ENCODE measurements around the gene ZIC2. TPM values are rescaled to one million over a fixed set of nuclear protein-coding genes. Genes with fewer than 3 reads are reported as not detected.

The ZIC2 gene
- total RNA-seq, 1 donor from 2014 or later = 1.8 TPM

DNA sequence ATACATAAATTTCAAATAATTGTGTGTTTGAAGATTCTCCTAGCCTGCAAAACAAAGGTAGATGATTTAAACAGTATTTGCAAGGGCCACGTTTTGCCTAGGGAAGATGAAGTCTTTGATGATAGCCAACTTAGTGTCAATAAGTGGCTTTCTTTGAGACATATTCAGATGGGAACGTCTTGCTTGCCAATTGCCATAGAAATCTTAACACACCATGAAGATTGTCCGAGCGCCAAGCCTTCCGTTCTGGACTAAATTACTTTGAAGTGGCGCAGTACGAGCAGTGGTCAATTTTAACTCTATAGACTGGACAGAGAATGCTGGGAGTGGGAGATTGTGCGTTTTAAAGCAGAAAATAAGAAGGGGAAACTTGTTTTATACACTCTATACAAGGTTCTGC lies 19.9 kb upstream of the ZIC2 start:
- no peak for FAIRE-seq
- peaks cover 73% of the 10 kb centered on the region for H3K27me3 ChIP-seq (ENCODE audit: insufficient read depth, low read length)
- no peaks in the 10 kb centered on the region for H3K9me3 ChIP-seq (ENCODE audit: insufficient read depth, low read depth, low read length)
- H3K27me3 Mint-ChIP-seq (ENCODE audit: low read depth, unreplicated experiment) = peaks cover 78% of the 10 kb centered on the region
- H3K36me3 Mint-ChIP-seq (ENCODE audit: low read depth, unreplicated experiment) = no peaks in the 10 kb centered on the region
- H3K4me1 Mint-ChIP-seq (ENCODE audit: low read depth, unreplicated experiment) = peaks cover 2% of the 10 kb centered on the region
- DNase-seq (ENCODE audit: low read depth) = no peak
- H2AFZ ChIP-seq (ENCODE audit: low read depth, low read length) = no peak overlapping the region
- H3K36me3 ChIP-seq (ENCODE audit: insufficient read depth, low read length) = no peaks in the 10 kb centered on the region
- no peak overlapping the region for H3K4me3 Mint-ChIP-seq (ENCODE audit: unreplicated experiment)
- no peak overlapping the region for H3K4me3 ChIP-seq (ENCODE audit: insufficient read depth, low read depth, low read length)
- peaks cover 5% of the 10 kb centered on the region for H3K9me3 Mint-ChIP-seq (ENCODE audit: unreplicated experiment)
- H4K20me1 ChIP-seq (ENCODE audit: insufficient read depth, low read length) = no peaks in the 10 kb centered on the region
- H3K27ac ChIP-seq (ENCODE audit: low read depth, low read length) = no peak overlapping the region
- H3K27ac Mint-ChIP-seq (ENCODE audit: unreplicated experiment) = no peak overlapping the region
- H3K4me1 ChIP-seq (ENCODE audit: insufficient read depth, low read length) = peaks cover 2% of the 10 kb centered on the region
- no peak overlapping the region for H3K9ac ChIP-seq (ENCODE audit: low read length)
- no peak overlapping the region for H3K4me2 ChIP-seq (ENCODE audit: low read length)
- peaks cover 7% of the 10 kb centered on the region for H3K79me2 ChIP-seq (ENCODE audit: insufficient read depth, low read length)
- TF ChIP-seq CTCF (IDR thresholded peaks at IDR 0.05; ENCODE audit: insufficient read depth, low read depth, low read length) (no peak), EZH2 (IDR thresholded peaks at IDR 0.05; ENCODE audit: insufficient read depth, low read length) (no peak)

DNA sequence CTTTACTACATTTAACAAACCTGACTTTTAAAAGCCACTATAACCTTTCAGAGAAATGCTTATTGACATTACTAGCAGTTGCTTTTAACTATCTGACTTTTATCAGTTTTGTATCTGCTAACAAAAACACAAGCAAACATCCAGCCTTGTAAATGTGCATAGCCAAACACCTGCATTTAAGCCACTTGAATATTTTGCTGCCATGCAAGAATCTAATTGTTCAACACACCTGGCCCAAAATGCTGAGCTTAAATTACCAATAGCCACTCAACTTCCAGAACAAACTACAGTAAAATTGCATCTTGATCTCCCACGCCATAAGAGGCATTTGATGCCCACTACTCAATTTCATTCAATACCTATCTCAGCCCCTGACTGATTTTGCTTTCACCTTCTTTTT lies 19.3 kb upstream of the ZIC2 start:
- Mint-ChIP-seq H3K36me3 (ENCODE audit: low read depth, unreplicated experiment) (no peaks in the 10 kb centered on the region), H3K4me3 (ENCODE audit: unreplicated experiment) (no peak overlapping the region), H3K27ac (ENCODE audit: unreplicated experiment) (no peak overlapping the region), H3K27me3 (ENCODE audit: low read depth, unreplicated experiment) (peaks cover 78% of the 10 kb centered on the region), H3K4me1 (ENCODE audit: low read depth, unreplicated experiment) (peaks cover 2% of the 10 kb centered on the region), H3K9me3 (ENCODE audit: unreplicated experiment) (peaks cover 6% of the 10 kb centered on the region)
- TF ChIP-seq CTCF (IDR thresholded peaks at IDR 0.05; ENCODE audit: insufficient read depth, low read depth, low read length) = no peak
- no peak for TF ChIP-seq EZH2 (IDR thresholded peaks at IDR 0.05; ENCODE audit: insufficient read depth, low read length)
- H3K36me3 ChIP-seq (ENCODE audit: insufficient read depth, low read length) = no peaks in the 10 kb centered on the region
- no peak overlapping the region for H3K9ac ChIP-seq (ENCODE audit: low read length)
- H3K27me3 ChIP-seq (ENCODE audit: insufficient read depth, low read length) = peaks cover 74% of the 10 kb centered on the region
- H3K4me2 ChIP-seq (ENCODE audit: low read length) = no peak overlapping the region
- no peak overlapping the region for H3K4me3 ChIP-seq (ENCODE audit: insufficient read depth, low read depth, low read length)
- H2AFZ ChIP-seq (ENCODE audit: low read depth, low read length) = no peak overlapping the region
- no peak for DNase-seq (ENCODE audit: low read depth)
- FAIRE-seq = no peak
- H3K27ac ChIP-seq (ENCODE audit: low read depth, low read length) = no peak overlapping the region
- H3K9me3 ChIP-seq (ENCODE audit: insufficient read depth, low read depth, low read length) = no peaks in the 10 kb centered on the region
- peaks cover 10% of the 10 kb centered on the region for H3K79me2 ChIP-seq (ENCODE audit: insufficient read depth, low read length)
- no peaks in the 10 kb centered on the region for H3K4me1 ChIP-seq (ENCODE audit: insufficient read depth, low read length)
- H4K20me1 ChIP-seq (ENCODE audit: insufficient read depth, low read length) = no peaks in the 10 kb centered on the region

GRCh38 chr13:99963816-99964339 lies 17.7 kb upstream of the ZIC2 start:
- H3K4me3 Mint-ChIP-seq (ENCODE audit: unreplicated experiment) = no peak overlapping the region

More at GRCh38 chr13:99963816-99964339, 17.7 kb upstream of the ZIC2 start:
- Histone ChIP-seq H3K27ac (ENCODE audit: low read depth, low read length) (no peak overlapping the region), H3K36me3 (ENCODE audit: insufficient read depth, low read length) (no peaks in the 10 kb centered on the region), H3K4me3 (ENCODE audit: insufficient read depth, low read depth, low read length) (no peak overlapping the region), H3K4me2 (ENCODE audit: low read length) (no peak overlapping the region), H3K4me1 (ENCODE audit: insufficient read depth, low read length) (peaks cover 7% of the 10 kb centered on the region), H3K27me3 (ENCODE audit: insufficient read depth, low read length) (peaks cover 70% of the 10 kb centered on the region), H3K79me2 (ENCODE audit: insufficient read depth, low read length) (peaks cover 20% of the 10 kb centered on the region), H4K20me1 (ENCODE audit: insufficient read depth, low read length) (no peaks in the 10 kb centered on the region), H2AFZ (ENCODE audit: low read depth, low read length) (no peak overlapping the region), H3K9ac (ENCODE audit: low read length) (no peak overlapping the region), H3K9me3 (ENCODE audit: insufficient read depth, low read depth, low read length) (no peaks in the 10 kb centered on the region)
- no peaks in the 10 kb centered on the region for H3K36me3 Mint-ChIP-seq (ENCODE audit: low read depth, unreplicated experiment)
- no peak for FAIRE-seq
- peaks cover 10% of the 10 kb centered on the region for H3K9me3 Mint-ChIP-seq (ENCODE audit: unreplicated experiment)
- H3K4me1 Mint-ChIP-seq (ENCODE audit: low read depth, unreplicated experiment) = no peaks in the 10 kb centered on the region
- DNase-seq (ENCODE audit: low read depth) = no peak
- TF ChIP-seq CTCF (IDR thresholded peaks at IDR 0.05; ENCODE audit: insufficient read depth, low read depth, low read length) (no peak), EZH2 (IDR thresholded peaks at IDR 0.05; ENCODE audit: insufficient read depth, low read length) (no peak)
- no peak overlapping the region for H3K27ac Mint-ChIP-seq (ENCODE audit: unreplicated experiment)
- H3K27me3 Mint-ChIP-seq (ENCODE audit: low read depth, unreplicated experiment) = peaks cover 70% of the 10 kb centered on the region

All from astrocyte (in vitro differentiated cells and primary cell).